Tibial artery (tissue), 4 donors: ENCODE data around the gene NPAS4.
"Not testable (repeated sequence)": the region's sequence is repeated elsewhere in the genome, so short reads cannot be mapped to it uniquely, and the experiment has no call there.

Source experiments
- DNase-seq, 2 donors: peaks; one replicate each; pipeline ENCODE4 v3.0.0-alpha.2; 2019
- H3K27ac ChIP-seq, 2 donors: fragments of 200-600 bp; sonication (generic) in 1 of 2; 1 replicate in 1 of 2; 2 replicates in 1 of 2; pipeline ENCODE4 v1.5.1; 2018 to 2019; ENCODE audit warnings: mild to moderate bottlenecking in 1 of 2
- H3K27me3 ChIP-seq, 2 donors: fragments of 200-600 bp; sonication (generic) in 1 of 2; one replicate each; pipeline versions ENCODE4 v1.5.1 to v1.6.0; 2016 to 2019
- H3K36me3 ChIP-seq, 3 donors: fragments of 200-600 bp; sonication (generic) in 2 of 3; one replicate each; pipeline ENCODE4 v1.5.1; 2016 to 2019; ENCODE audit warnings: mild to moderate bottlenecking in 2 of 3
- H3K4me1 ChIP-seq, 4 donors: fragments of 200-600 bp; sonication (generic) in 2 of 4; 1 replicate in 3 of 4; 2 replicates in 1 of 4; pipeline ENCODE4 v1.5.1; 2016 to 2019
- H3K4me3 ChIP-seq, 2 donors: fragments of 200-600 bp; sonication (generic) in 1 of 2; 1 replicate in 1 of 2; 2 replicates in 1 of 2; pipeline ENCODE4 v1.5.1; 2018 to 2019; ENCODE audit warnings: mild to moderate bottlenecking in 2 of 2
- H3K9me3 ChIP-seq, 3 donors: fragments of 200-600 bp; sonication (generic) in 1 of 3; one replicate each; pipeline ENCODE4 v1.5.1; 2016 to 2019
- CTCF ChIP-seq, 2 experiments: fragments of 200-600 bp in 1 of 2; fragments of 450-650 bp in 1 of 2; IDR thresholded peaks; one replicate each; pipeline ENCODE4 v1.5.1; 2017 to 2019; ENCODE audit warnings: antibody characterized with exemption in 2 of 2, mild to moderate bottlenecking in 1 of 2, moderate library complexity in 1 of 2
- intact Hi-C: fragments of 100-400 bp; cut with DNase I; formaldehyde crosslinking; loops from one replicate; pipeline ENCODE4 v1.15.0; 2023; ENCODE audit warnings: low total_unique reads

NPAS4 gene

GRCh38 chr11:66454828-66455227, 34.0 kb downstream of the NPAS4 start:
- no peak overlapping the region for H3K27ac ChIP-seq
- H3K36me3 ChIP-seq = no peaks in the 10 kb centered on the region
- TF ChIP-seq CTCF (IDR thresholded peaks at IDR 0.05) = no peak
- H3K9me3 ChIP-seq = no peaks in the 10 kb centered on the region
- no peaks in the 10 kb centered on the region for H3K27me3 ChIP-seq
- H3K4me1 ChIP-seq = no peaks in the 10 kb centered on the region
- DNase-seq = no peak
- H3K4me3 ChIP-seq = no peak overlapping the region
- intact Hi-C loops = no loop called here

GRCh38 chr11:66457826-66458225, 37.0 kb downstream of the NPAS4 start:
- no peaks in the 10 kb centered on the region for H3K9me3 ChIP-seq
- intact Hi-C loops = no loop called here
- no peak overlapping the region for H3K27ac ChIP-seq
- no peak for TF ChIP-seq CTCF (IDR thresholded peaks at IDR 0.05)
- no peaks in the 10 kb centered on the region for H3K36me3 ChIP-seq
- H3K4me1 ChIP-seq = no peaks in the 10 kb centered on the region
- no peaks in the 10 kb centered on the region for H3K27me3 ChIP-seq
- H3K4me3 ChIP-seq = no peak overlapping the region
- no peak for DNase-seq

GRCh38 chr11:66459138-66459778, 38.4 kb downstream of the NPAS4 start:
- H3K27me3 ChIP-seq = no peaks in the 10 kb centered on the region
- no peak for DNase-seq
- no peak for TF ChIP-seq CTCF (IDR thresholded peaks at IDR 0.05)
- no peaks in the 10 kb centered on the region for H3K4me1 ChIP-seq
- no peaks in the 10 kb centered on the region for H3K36me3 ChIP-seq
- no peaks in the 10 kb centered on the region for H3K9me3 ChIP-seq
- no peak overlapping the region for H3K27ac ChIP-seq
- intact Hi-C loops = no loop called here
- no peak overlapping the region for H3K4me3 ChIP-seq

- Histone ChIP-seq H3K27ac (no peak overlapping the region), H3K9me3 (no peaks in the 10 kb centered on the region), H3K4me3 (no peak overlapping the region), H3K36me3 (no peaks in the 10 kb centered on the region), H3K4me1 (peaks cover 0 to 11% (median 6%) of the 10 kb centered on the region in 4 donors), H3K27me3 (no peaks in the 10 kb centered on the region)
- DNase-seq = no peak
- no peak for TF ChIP-seq CTCF (IDR thresholded peaks at IDR 0.05)
- intact Hi-C loops = no loop called here
Observed at GRCh38 chr11:66462010-66462409, 41.2 kb downstream of the NPAS4 start.

- intact Hi-C loops = no loop called here
- Histone ChIP-seq H3K9me3 (no peaks in the 10 kb centered on the region), H3K27ac (no peak overlapping the region), H3K27me3 (no peaks in the 10 kb centered on the region), H3K4me1 (peaks cover 0 to 19% (median 12%) of the 10 kb centered on the region in 4 donors), H3K4me3 (no peak overlapping the region), H3K36me3 (no peaks in the 10 kb centered on the region)
- no peak for TF ChIP-seq CTCF (IDR thresholded peaks at IDR 0.05)
- no peak for DNase-seq
Observed at GRCh38 chr11:66462911-66463310, 42.1 kb downstream of the NPAS4 start.

- H3K36me3 ChIP-seq, intact Hi-C loops, H3K27me3 ChIP-seq, H3K27ac ChIP-seq, DNase-seq, H3K4me3 ChIP-seq, H3K9me3 ChIP-seq: not testable (repeated sequence)
- peaks cover 0 to 22% (median 16%) of the 10 kb centered on the region in 4 donors for H3K4me1 ChIP-seq
Observed at GRCh38 chr11:66464116-66464515, 43.3 kb downstream of the NPAS4 start.
